ENCODE measurements around the gene MAGIX.
A peak's percentile ranks its signal among the peaks of the same experiment; 100 is the strongest.
"Not testable (repeated sequence)": the region's sequence is repeated elsewhere in the genome, so short reads cannot be mapped to it uniquely, and the experiment has no call there.

The MAGIX gene

DNA sequence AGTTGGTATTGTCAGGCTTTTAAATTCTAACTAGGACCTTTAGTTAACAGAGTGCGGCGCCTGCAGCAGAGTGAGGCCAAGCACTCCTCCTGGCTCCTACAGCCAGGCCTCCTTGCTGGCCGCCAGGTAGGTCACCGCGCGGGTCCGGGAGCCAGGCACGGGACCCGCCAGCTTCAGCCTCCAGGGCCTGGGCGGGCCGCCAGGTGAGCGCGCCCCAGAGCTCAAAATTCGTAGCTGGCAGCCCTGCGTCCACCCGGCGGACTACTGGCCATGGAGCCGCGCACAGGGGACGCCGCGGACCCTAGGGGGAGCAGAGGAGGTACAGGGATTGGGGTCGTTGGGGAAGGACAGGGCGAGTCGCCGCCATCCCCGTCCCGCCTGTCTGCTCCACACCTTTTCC is at the start of gene MAGIX:
TSS of gene MAGIX (plus strand) at position 139 of the 400 bp plus-strand sequence. CDS start at position 271, 132 bp downstream.
- no peak for DNase-seq (ENCODE audit: low read depth, low spot score)

DNA sequence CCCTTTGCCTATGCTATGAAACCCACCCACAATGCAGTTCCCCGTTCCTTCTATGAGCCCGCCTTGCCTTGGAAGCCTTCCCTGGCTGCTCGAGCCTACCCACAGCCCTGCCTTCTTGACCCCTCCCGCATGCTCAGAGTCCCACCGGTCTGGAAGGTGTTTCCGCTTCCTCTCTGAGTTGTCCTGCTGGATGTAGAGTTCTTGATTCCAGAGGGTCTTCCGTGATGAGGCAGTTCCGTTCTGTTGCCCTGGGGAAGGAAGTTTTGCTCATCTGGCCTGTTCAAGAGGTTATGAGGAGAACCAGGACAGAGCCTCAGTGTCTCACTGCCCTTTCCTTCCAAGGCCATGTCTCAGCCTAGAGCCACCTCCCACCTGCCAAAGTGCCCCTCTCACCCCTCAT is 46.5 kb upstream of the MAGIX start:
- DNase-seq (ENCODE audit: low read depth, low spot score): no peak

DNA sequence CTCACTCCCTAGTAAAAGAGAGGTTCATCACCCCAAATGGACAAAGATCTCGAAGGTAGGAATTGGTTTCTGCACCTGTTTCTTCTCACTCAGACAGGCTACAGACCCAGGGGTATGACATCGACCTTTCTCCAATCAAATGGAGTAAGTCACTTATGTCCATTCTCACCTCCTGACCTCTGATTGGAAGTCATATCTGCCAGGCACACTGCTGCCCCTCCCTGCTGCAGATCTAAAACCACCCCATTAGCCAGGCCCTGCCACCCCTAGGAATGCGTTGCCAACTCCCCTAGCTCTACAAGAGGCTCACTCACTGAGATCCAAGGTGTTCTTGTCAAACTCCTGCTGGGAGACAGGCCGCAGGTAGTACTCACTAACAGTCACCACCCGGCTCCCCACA is 45.8 kb upstream of the MAGIX start:
- DNase-seq (ENCODE audit: low read depth, low spot score): no peak

DNA sequence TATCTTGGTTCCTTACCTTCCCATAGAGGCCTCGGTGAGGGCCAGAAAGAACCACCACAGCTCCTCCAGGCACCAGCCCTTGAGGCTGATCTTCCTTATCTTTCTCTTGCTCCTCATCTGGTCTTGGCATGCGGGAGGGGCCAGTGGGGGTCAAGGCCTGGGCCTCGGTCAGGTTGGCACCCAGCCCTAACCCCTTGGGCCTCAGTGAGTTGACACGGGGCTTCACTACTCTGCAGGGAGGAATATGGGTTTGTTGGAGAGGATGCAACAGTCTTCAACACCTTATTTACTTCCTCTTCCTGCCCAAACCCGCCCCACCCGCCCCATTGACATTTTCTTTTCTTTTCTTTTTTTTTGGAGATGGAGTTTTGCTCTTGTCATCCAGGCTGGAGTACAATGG is 45.0 kb upstream of the MAGIX start:
- DNase-seq (ENCODE audit: low read depth, low spot score): no peak

GRCh38 chrX:49120091-49120490 is 42.5 kb upstream of the MAGIX start:
- no peak for DNase-seq (ENCODE audit: low read depth, low spot score)

GRCh38 chrX:49122499-49122898 is 40.1 kb upstream of the MAGIX start:
- no peak for DNase-seq (ENCODE audit: low read depth, low spot score)

DNA sequence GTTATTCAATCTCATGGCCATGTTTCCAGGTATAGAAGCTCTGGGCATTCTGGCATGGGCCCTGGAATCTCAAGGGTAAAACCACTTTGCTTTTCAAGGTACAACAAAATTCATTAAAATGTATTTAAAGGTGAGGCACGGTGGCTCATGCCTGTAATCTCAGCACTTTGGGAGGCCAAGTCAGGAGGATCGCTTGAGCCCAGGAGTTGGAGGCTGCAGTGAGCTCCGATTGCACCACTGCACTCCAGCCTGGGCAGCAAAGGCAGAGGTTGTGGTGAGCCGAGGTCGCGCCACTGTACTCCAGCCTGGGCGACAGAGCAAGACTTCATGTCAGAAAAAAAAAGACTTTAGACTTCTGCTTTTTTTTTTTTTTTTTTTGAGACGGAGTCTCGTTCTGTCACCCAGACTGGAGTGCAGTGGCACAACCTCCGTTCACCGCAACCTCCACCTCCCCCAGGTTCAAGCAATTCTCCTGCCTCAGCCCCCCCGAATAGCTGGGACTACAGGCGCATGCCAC is 34.8 kb upstream of the MAGIX start:
- DNase-seq (ENCODE audit: low read depth, low spot score): not testable (repeated sequence)

DNA sequence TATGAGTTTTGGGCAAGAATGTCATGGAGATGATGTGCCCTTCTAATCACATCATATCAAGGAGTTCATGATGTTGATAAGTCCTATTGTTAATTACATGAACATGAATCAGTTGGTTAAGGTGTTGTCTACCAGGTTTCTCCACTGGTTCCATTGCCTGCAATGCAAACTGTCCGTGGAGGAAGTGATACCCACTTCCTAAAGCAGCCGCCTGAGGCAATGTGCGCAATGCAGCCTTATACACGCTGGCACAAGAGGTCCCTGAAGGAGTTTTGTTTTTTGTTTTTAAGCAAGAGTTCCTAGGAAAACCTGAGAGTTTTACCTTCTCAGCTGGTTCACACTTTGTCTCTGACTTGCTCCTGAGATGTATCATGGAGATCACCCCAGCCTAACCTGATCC is 33.1 kb upstream of the MAGIX start:
- DNase-seq (ENCODE audit: low read depth, low spot score): no peak

DNA sequence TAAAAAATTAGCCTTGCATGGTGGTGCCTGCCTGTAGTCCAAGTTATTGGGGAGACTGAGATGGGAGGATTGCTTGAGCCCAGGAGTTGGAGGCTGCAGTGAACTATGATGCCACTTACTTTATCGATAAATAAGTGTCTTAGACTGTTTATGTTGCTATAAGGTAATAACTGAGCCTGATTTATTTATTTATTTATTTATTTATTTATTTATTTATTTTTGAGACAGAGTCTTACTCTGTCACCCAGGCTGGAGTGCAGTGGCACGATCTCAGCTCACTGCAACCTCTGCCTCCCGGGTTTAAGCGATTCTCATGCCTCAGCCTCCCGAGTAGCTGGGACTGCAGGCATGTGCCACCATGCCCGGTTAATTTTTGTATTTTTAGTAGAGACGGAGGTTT is 30.3 kb upstream of the MAGIX start:
- DNase-seq (ENCODE audit: low read depth, low spot score): not testable (repeated sequence)

GRCh38 chrX:49133759-49134158 is 28.8 kb upstream of the MAGIX start:
- DNase-seq (ENCODE audit: low read depth, low spot score): no peak

- DNase-seq (ENCODE audit: low read depth, low spot score): no peak
These were observed 25.1 kb upstream of the MAGIX start for GRCh38 chrX:49137492-49137891.

DNA sequence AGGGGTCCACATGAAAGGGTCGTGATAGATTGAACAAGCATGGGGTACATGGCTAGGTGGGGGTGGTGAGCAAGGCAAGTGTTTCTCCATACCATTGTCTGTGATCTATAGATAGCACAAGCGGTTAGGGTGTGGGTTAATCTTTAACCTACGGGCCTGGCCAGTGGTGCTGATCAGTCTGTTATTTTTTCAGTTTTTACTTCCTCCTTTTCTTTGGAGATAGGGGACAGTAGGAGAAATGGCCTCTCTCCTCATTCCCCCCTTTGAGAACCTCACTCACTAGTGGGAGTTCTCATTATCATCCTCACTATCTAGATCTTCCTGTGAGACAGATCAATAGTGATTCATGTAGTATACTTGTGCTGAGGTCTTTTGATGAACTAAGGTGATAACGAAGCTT is 22.8 kb upstream of the MAGIX start:
- DNase-seq (ENCODE audit: low read depth, low spot score): no peak

DNA sequence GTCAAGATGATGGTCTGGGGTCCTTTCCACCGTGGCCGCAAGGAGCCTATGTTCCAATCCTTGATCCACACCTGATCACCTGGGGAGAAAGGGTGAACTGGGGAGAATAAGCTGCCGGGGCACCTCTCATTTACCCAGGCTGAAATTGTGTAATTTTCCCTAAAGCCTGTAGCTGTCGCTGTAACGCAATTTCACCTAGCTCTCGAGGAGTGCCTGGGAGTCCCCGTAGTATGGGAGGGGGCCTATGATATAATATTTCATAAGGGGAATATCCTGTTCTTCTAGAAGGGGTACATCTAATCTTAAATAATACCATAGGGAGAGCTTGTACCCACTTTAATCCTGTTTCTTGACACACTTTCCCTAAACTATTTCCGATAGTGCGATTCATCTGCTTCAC is 20.3 kb upstream of the MAGIX start:
- DNase-seq (ENCODE audit: low read depth, low spot score): not testable (repeated sequence)

DNA sequence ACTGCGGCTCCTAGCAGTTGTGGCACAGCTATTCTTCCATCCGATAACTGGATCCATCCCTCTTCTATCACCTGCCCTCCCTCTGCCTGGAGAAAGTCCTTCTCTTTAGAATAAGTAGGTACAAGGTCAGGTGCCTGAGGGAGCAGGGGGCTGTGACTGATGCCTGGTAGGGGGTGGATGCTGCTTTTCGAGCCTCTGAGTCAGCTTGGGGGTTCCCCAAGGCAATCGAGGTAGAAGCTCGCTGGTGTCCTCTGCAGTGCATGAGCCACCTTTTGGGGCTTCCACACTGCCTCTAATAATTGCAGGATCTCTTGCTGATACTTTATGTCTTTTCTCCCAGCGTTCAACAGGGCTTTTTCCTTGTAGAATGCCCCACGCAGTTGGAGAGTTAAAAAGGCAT is 19.4 kb upstream of the MAGIX start:
- not testable (repeated sequence) for DNase-seq (ENCODE audit: low read depth, low spot score)

DNA sequence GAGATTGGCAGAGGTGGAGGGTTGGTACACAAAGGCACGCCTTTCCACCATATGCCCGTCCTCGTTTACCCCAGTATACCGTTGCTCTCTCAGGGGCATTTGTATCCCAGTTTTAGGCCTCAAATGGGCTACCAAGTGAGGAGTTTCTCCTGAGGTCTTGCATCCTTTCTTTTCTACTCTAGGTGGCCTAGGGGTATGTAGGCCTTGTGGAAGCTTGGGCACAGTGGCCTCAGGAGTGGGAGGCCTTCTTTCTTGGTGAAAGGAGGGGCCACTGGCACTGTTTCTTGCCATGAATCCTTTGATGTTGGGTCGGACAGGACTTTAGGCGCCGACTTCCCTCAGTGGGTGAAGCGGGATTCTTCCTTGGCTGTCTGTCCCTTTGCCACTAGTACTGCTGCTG is 15.3 kb upstream of the MAGIX start:
- no peak for DNase-seq (ENCODE audit: low read depth, low spot score)

- no peak for DNase-seq (ENCODE audit: low read depth, low spot score)
These were observed 14.6 kb upstream of the MAGIX start for GRCh38 chrX:49147936-49148335.

DNA sequence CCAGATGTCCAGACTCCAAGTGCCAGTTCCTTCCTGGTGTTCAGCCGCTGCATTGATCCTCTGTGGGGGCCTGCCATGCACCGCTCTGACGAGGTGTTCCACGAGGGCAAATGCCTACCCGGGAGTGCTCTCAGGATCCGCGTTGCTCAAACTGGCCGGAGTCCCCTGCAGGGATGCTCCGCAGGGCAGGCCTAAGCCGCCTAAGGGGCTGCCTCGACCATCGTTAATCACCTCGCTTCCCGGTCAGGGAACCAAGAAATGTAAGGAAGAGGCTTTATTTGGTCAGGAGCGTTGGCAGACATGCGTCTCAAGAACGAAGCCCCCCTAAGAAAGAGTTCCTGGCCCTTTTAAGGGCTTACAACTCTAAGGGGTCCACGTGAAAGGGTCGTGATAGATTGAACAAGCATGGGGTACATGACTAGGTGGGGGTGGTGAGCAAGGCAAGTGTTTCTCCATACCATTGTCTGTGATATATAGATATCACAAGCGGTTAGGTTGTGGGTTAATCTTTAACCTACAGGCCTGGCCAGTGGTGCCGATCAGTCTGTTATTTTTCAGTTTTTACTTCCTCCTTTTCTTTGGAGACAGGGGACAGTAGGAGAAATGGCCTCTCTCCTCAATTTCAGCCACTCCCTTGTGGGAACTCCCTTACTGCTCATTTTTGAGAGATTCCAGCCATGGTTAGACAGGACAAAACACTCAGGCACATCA is 14.0 kb upstream of the MAGIX start:
- not testable (repeated sequence) for DNase-seq (ENCODE audit: low read depth, low spot score)

- DNase-seq (ENCODE audit: low read depth, low spot score): not testable (repeated sequence)
These were observed 13.3 kb upstream of the MAGIX start for GRCh38 chrX:49149291-49149690.

- no peak for DNase-seq (ENCODE audit: low read depth, low spot score)
These were observed 9.1 kb upstream of the MAGIX start for GRCh38 chrX:49153467-49153866.

DNA sequence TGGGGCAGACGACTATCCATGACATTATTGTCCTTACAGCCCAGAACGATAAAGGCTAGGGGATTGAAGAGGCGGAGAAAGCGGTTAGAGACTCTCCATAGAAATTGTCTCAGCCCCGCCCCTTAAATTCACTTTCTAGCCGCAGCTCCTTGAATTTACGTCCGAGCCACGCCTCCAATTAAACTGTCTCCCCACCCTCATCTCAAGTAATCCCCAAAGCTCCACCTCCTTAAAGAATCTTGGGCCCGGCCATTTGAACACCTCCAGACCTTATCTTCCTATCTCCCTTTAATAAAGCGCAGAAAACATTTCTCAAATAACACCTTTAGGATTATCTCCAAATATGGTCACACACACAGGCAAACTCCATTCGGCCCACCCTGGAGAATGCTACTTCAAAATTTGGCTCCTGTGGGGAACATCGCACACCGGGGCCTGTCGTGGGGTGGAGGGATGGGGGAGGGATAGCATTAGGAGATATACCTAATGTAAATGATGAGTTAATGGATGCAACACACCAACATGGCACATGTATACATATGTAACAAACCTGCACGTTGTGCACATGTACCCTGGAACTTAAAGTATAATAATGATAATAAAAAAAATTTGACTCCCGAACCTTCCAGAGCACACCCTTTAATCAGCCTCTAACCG is 7.2 kb upstream of the MAGIX start:
- DNase-seq (ENCODE audit: low read depth, low spot score): no peak

GRCh38 chrX:49155900-49156837 is 6.4 kb upstream of the MAGIX start:
- peak; percentile 69 for DNase-seq (ENCODE audit: low read depth, low spot score)

DNA sequence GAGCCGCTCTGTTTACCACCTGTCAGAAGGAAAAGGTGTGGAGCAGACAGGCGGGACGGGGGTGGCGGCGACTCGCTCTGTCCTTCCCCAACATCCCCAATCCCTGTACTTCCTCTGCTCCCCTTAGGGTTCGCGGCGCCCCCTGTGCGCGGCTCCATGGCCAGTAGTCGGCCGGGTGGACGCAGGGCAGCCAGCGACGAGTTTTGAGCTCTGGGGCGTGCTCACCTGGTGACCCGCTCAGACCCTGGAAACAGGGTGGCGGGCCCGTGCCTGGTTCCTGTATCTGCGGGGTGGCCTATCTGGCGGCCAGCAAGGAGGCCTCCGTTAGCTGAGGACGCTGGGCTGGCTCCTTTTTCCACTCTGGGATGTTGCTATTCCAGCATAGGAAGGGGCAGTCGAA is 5.4 kb upstream of the MAGIX start:
- no peak for DNase-seq (ENCODE audit: low read depth, low spot score)

Data from activated CD4-positive, CD25-positive, alpha-beta regulatory T cell treated with anti-CD3 and anti-CD28 coated beads, Interleukin-2, amount 50 U/mL, for 16 hours (primary cell).